Measurements from ENCODE around the gene EFNA5. TPM values are rescaled to one million over a fixed set of nuclear protein-coding genes. Genes with fewer than 3 reads are reported as not detected.

The EFNA5 gene
- total RNA-seq, 1 experiment from 2014 or later: 0.22 TPM

GRCh38 chr5:107673368-107674136 lies 2.8 kb upstream of the EFNA5 start:
- RAD21 ChIA-PET (ENCODE audit: low non-redundant PET in 1 of 2, low total read pairs in 2 of 2, uncharacterized antibody in 2 of 2, unreplicated experiment in 2 of 2): no interaction called here
- H3K27me3 ChIP-seq (ENCODE audit: insufficient read depth, low read length): no peaks in the 10 kb centered on the region
- H3K4me1 ChIP-seq (ENCODE audit: control insufficient read depth in 1 of 2, insufficient read depth in 2 of 2, low read length in 2 of 2): peaks cover 8 to 36% of the 10 kb centered on the region in 2 experiments; a peak in 3 of 4 replicates
- intact Hi-C loops (cut with micrococcal nuclease): loop anchor here (2.0 to 10.0 kb wide), 5 partner anchors 101 to 1551 kb away; no protein-coding TSS in a partner anchor
- no peaks in the 10 kb centered on the region for H3K36me3 ChIP-seq (ENCODE audit: control insufficient read depth in 1 of 2, insufficient read depth in 2 of 2, low read length in 2 of 2)
- DNase-seq (ENCODE audit: low read depth, low spot score) (peak; percentile 86), ATAC-seq (peak; percentile 71)
- peak overlapping the region; percentile 48 to 63 for H3K4me3 ChIP-seq (replicated peaks in 1 of 2; ENCODE audit: low read depth in 1 of 2, low read length in 2 of 2)
- H3K9ac ChIP-seq (ENCODE audit: low read length): peak overlapping the region; percentile 45
- CTCF ChIA-PET: no interaction called here
- TF ChIP-seq RAD21 (IDR thresholded peaks at IDR 0.05; ENCODE audit: low read depth) (peak; percentile 95), TCF7L2 (IDR thresholded peaks at IDR 0.05; ENCODE audit: borderline replicate concordance, extremely low read depth, insufficient read depth, insufficient read length) (no peak), ZNF274 (IDR thresholded peaks at IDR 0.05; ENCODE audit: low read depth, low read length) (no peak), FOSL1 (IDR thresholded peaks at IDR 0.05; ENCODE audit: low read depth) (no peak), ATF3 (IDR thresholded peaks at IDR 0.05) (no peak), EGR1 (IDR thresholded peaks at IDR 0.05; ENCODE audit: low read depth) (no peak), CTCF (IDR thresholded peaks at IDR 0.05 in 2 of 3, conservative IDR thresholded peaks at IDR 0.05 in 1 of 3; ENCODE audit: borderline replicate concordance in 1 of 3, insufficient read depth in 1 of 3, low read depth in 2 of 3, low read length in 2 of 3) (peak; percentile 75 to 98 (median 97); a peak in 5 of 6 replicates), ZBTB33 (IDR thresholded peaks at IDR 0.05; ENCODE audit: extremely low read depth, insufficient replicate concordance, low read length) (peak; percentile 45), CBX3 (IDR thresholded peaks at IDR 0.05; ENCODE audit: low read depth) (0 out of 2 replicates have a peak, but pooled peaks have one; percentile 49), POLR2A (IDR thresholded peaks at IDR 0.05; ENCODE audit: borderline replicate concordance, extremely low read depth, insufficient read depth, insufficient read length) (no peak), YY1 (IDR thresholded peaks at IDR 0.05; ENCODE audit: extremely low read depth, insufficient replicate concordance, low read depth, low read length) (no peak), CEBPB (IDR thresholded peaks at IDR 0.05; ENCODE audit: low read depth) (no peak), SP1 (IDR thresholded peaks at IDR 0.05; ENCODE audit: low read depth) (no peak), POLR2AphosphoS5 (IDR thresholded peaks at IDR 0.05; ENCODE audit: low read depth, low read length) (no peak), EZH2phosphoT487 (IDR thresholded peaks at IDR 0.05; ENCODE audit: borderline replicate concordance) (no peak), MAX (IDR thresholded peaks at IDR 0.05) (0 out of 2 replicates have a peak, but pooled peaks have one; percentile 41)
- POLR2A ChIA-PET: no interaction called here
- H3K4me2 ChIP-seq (ENCODE audit: low read length): peak overlapping the region; percentile 97
- no peaks in the 10 kb centered on the region for H3K79me2 ChIP-seq (ENCODE audit: insufficient read depth, low read length)
- H2AFZ ChIP-seq (ENCODE audit: low read depth, low read length, poor library complexity, severe bottlenecking): peak overlapping the region; percentile 97
- H3K9me3 ChIP-seq (ENCODE audit: control insufficient read depth in 1 of 2, insufficient read depth in 1 of 2, low read depth in 1 of 2, low read length in 2 of 2): no peaks in the 10 kb centered on the region
- H3K9me2 ChIP-seq (ENCODE audit: insufficient read depth): no peaks in the 10 kb centered on the region
- H4K20me1 ChIP-seq (ENCODE audit: insufficient read depth): no peaks in the 10 kb centered on the region
- no TSS peak for BruUV-seq (replicated peaks)
- H3K27ac ChIP-seq (ENCODE audit: low read depth, low read length): no peak overlapping the region; the same call in 1 of the 2 replicates
